OCI-LY1 (cell line): ENCODE results near the gene TXNIP.

Experiments
- CTCF ChIP-seq: fragments of 200-600 bp; sonication (generic), shearing (Covaris generic); IDR thresholded peaks from 2 replicates; pipeline ENCODE4 v1.5.1; 2017; ENCODE audit warnings: mild to moderate bottlenecking, antibody characterized with exemption, low read length, moderate library complexity, mixed read lengths
- EZH2 ChIP-seq: fragments of 200-600 bp; sonication (generic), shearing (Covaris generic); IDR thresholded peaks from 2 replicates; pipeline ENCODE4 v1.8.0; 2017; ENCODE audit warnings: borderline replicate concordance, mixed run types, mild to moderate bottlenecking, antibody characterized with exemption, low read length, moderate library complexity, mixed read lengths

- TF ChIP-seq CTCF (no peak), EZH2 (no peak)
Measured at GRCh38 chr1:146010126-146010738, 13.9 kb upstream of the TXNIP start.
